ENCODE results near the gene CTNNA2.

CTNNA2 gene

GRCh38 chr2:79512442-79513401 is at the start of gene CTNNA2:
Gene CTNNA2, plus strand, starts transcription at chr2:79513051.
- no peak for DNase-seq

DNA sequence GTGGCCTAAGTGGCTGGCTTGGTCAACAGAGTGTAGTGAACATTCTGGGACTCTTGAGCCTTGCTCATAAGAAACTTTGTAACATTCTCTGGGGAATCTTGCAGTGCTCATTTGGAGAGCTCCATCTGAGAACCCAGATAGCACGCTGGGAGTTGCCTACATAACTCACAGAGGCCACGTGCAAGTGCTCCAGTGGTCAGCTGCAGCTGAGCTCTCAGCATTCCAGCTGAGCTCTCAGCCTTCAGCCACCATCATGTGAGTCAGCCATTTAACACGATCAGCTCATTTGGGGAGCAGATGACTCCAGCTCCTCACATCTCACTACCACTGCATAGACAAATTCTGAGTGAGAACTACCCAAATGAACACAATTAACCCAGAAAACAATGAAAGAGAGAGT is 25.5 kb upstream of the CTNNA2 start:
- no peak for DNase-seq

GRCh38 chr2:79511320-79511951 is 1.4 kb upstream of the CTNNA2 start:
- no peak for DNase-seq

DNA sequence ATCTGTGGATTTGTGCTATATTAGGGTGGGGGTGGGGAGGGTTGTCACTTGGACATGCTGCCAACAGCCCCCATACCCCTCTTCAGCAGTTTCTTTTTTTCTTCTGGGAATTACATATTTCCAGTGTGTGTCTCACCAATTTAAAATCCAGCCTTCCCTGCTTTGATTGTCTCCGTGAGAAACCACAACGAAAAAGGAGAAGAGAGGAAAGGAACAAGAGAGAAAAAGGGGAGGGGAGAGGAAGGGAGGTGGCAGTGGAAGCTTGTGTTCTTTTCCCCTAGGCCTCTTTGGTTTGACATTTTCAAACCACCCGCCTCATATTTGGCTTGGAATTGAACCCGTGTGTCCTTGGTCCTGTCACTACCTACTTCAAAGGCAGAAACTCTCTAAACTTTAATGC is 860 bp downstream of the CTNNA2 start:
- no peak for DNase-seq

DNA sequence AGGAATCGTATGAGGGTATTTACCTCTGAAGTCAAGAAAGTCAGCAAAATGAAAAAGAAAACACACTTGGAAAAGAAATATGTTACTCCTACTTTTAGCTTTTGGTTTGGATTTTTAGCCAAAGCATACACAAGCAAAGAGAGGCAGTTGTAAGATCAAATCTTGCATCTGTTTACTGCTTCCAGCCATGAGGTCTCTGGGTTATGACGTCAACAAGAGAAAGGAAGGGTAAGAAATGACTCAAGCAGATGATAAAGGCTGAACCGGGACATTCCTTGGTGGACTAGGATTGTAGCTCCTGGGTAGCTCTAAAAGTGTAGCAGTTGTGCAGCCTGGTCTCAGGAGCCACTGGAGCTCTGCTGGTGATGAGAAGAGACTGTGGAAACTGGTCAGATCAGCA is 16.8 kb downstream of the CTNNA2 start:
- no peak for DNase-seq

GRCh38 chr2:79530443-79530842 is 17.6 kb downstream of the CTNNA2 start:
- no peak for DNase-seq

- no peak for DNase-seq
These were observed 34.7 kb downstream of the CTNNA2 start for GRCh38 chr2:79547568-79547967.

GRCh38 chr2:79552653-79553052 is 39.8 kb downstream of the CTNNA2 start:
- no peak for DNase-seq

- no peak for DNase-seq
These were observed 42.0 kb downstream of the CTNNA2 start for GRCh38 chr2:79554899-79555298.

- DNase-seq = no peak
These were observed 51.2 kb downstream of the CTNNA2 start for GRCh38 chr2:79564065-79564464.

- no peak for DNase-seq
These were observed 56.2 kb downstream of the CTNNA2 start for GRCh38 chr2:79569048-79569447.

DNA sequence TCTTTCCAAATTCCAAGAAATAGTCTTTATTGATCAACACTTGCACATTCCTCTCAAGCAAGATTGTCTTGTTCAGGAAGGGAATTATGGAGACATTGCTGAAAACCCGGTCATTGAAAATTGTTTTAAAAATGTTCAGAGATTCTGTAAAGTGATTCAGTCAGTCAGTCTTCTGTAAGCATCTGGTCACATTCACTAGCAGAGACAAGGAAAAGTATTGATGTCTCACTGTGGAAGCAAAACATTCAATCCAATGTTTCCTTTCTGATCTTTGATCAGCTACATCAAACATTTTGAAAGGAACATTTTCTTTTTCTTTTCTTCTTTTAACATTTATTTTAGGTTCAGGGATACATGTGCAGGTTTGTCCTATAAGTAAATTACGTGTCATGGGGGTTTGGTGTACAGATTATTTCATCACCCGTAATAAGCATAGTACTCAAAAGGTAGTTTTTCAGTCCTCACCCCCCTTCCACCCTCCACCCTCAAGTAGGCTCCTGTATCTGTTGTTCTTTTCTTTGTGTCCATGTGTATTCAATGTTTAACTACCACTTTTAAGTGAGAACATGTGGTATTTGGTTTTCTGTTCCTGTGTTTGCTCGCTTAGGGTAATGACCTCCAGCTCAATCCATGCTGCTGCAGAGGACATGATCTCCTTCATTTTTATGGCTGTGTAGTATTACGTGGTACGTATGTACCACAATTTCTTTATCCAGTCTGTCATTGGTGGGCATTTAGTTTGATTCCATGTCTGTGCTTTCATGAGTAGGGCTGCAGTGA is 61.2 kb downstream of the CTNNA2 start:
- DNase-seq = no peak

- no peak for DNase-seq
These were observed 63.6 kb downstream of the CTNNA2 start for GRCh38 chr2:79576451-79576850.

DNA sequence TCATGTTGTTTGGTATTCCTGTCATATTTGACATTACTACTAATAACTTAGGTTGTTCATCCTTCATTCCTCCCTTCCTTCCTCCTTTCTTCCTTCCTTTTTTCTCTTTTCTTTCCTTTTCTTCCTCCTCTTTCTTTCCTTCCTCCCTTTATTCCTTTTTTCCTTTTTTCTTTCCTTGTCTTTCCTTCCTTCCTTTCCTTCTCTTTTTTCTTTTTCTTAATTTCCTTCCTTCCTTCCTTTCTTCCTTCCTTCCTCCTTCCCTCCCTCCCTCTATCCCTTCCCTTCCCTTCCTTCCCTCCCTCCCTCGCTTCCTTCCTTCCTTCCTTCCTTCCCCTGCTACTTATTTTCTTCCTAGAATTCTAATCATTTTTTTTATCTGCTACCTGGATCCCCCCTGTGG is 66.1 kb downstream of the CTNNA2 start:
- no peak for DNase-seq

GRCh38 chr2:79580175-79580574 is 67.3 kb downstream of the CTNNA2 start:
- no peak for DNase-seq

- DNase-seq = no peak
These were observed 73.0 kb downstream of the CTNNA2 start for GRCh38 chr2:79585701-79586433.

GRCh38 chr2:79591281-79591680 is 78.4 kb downstream of the CTNNA2 start:
- no peak for DNase-seq

DNA sequence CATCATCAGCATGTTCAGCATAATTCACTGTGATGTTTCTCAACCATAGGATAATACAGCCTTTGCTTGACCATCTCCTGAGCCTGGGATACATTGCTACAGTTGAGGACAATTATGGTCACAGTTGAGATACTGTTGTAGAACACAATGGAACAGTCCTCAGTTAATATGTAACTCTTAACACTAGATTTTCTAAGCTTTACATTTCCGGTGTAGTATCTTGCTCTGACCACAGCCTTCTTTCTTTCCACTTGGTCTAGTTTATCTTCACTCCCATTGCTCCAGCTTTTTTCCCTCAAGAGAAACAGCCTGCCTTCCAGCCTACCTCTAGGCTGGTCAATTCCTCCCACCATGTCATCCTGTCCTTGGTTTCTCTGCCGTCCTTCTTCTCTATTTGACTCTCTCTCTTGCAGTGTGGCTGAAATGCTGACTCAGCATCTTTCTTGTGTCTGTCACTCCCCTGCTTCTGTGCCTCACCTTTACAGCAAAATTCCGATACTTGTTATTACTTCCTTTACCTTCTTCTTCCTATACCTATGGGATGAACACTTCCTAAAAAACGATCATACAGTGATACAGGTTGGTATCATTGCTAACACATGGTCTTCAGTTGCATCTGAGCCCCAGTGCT is 80.5 kb downstream of the CTNNA2 start:
- no peak for DNase-seq

DNA sequence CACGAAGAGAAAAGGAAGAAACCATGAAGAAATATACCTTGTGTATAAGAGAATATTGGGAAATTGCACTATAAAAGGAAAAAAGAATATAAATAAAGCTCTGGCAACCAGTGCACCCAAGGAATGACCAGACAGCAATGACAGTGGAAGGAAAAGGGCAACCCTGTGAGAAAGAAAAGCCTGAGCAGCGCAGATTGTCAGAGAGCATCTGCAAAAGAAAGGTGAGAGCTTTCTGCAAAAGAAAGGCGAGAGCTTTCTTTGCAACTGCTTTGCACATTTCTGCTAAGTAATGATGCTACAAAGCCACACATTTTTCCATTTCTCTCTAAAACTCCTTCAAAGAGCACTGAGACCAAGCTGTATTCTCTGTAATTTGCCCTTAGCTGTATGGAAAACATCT is 83.6 kb downstream of the CTNNA2 start:
- DNase-seq = no peak

DNA sequence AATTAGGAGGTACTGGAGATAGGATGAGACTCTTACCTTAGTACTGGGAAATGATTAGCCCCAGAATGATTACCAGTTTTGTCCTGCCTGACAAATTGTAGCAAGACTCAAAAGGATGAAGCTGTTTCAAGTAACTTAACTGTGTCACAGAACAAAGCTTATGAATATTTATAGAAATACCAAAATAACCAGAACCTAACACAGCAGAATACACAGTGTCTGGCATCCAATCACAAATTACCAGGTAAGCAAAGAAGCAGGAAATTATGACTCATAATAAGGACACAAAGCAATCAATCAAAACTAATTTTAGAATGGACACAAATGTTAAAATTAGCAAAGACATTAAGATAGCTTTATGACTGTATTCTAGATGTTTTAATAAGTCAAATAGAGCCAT is 91.9 kb downstream of the CTNNA2 start:
- DNase-seq = no peak

- DNase-seq = no peak
These were observed 98.7 kb downstream of the CTNNA2 start for GRCh38 chr2:79611448-79612016.

- DNase-seq = no peak
These were observed 100.1 kb downstream of the CTNNA2 start for GRCh38 chr2:79612999-79613398.
